ENCODE data around the gene UBR4. TPM values are rescaled to one million over a fixed set of nuclear protein-coding genes. Genes with fewer than 3 reads are reported as not detected.

UBR4 gene
- polyA plus RNA-seq, 2 of the 4 experiments (the other 2 are of a cell fraction) = 55.8 to 74.3 TPM

DNA sequence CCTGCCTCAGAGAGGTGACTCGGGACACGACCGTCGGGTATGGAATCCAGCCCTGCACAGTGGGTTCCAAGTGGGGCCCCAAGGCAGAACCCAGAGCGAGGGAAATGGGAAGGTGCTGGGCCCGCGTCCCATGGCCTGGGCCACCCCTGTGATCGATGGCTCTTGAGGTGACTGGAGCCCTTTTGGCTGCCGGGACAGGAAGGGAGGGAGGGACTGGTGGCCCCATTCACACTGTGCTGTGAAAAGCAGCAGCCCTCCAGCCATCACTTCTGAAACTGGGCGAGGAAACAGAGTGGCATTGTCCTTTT lies 143.2 kb downstream of the UBR4 start:
- no peak overlapping the region for H3K4me3 ChIP-seq
- peaks cover 34% of the 10 kb centered on the region for H3K4me1 ChIP-seq
- ATAC-seq (peak in 1 of 2 experiments; percentile 22; a peak in 3 of 6 replicates), DNase-seq (ENCODE audit: low read depth in 1 of 2, low spot score in 1 of 2) (no peak), FAIRE-seq (no peak)
- TF ChIP-seq, protein P1, sequence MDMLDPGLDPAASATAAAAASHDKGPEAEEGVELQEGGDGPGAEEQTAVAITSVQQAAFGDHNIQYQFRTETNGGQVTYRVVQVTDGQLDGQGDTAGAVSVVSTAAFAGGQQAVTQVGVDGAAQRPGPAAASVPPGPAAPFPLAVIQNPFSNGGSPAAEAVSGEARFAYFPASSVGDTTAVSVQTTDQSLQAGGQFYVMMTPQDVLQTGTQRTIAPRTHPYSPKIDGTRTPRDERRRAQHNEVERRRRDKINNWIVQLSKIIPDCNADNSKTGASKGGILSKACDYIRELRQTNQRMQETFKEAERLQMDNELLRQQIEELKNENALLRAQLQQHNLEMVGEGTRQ (IDR thresholded peaks at IDR 0.05) = no peak
- TF ChIP-seq EHMT2 (IDR thresholded peaks at IDR 0.05; ENCODE audit: low read depth) = no peak
- no peak for TF ChIP-seq ZFP36 (IDR thresholded peaks at IDR 0.05; ENCODE audit: borderline replicate concordance, partially characterized antibody)
- no peak for TF ChIP-seq FOXS1 (CRISPR knock-in tag; IDR thresholded peaks at IDR 0.05)
- no peak for TF ChIP-seq ESRRA (IDR thresholded peaks at IDR 0.05; ENCODE audit: borderline replicate concordance, low read length)
- TF ChIP-seq, protein P2, sequence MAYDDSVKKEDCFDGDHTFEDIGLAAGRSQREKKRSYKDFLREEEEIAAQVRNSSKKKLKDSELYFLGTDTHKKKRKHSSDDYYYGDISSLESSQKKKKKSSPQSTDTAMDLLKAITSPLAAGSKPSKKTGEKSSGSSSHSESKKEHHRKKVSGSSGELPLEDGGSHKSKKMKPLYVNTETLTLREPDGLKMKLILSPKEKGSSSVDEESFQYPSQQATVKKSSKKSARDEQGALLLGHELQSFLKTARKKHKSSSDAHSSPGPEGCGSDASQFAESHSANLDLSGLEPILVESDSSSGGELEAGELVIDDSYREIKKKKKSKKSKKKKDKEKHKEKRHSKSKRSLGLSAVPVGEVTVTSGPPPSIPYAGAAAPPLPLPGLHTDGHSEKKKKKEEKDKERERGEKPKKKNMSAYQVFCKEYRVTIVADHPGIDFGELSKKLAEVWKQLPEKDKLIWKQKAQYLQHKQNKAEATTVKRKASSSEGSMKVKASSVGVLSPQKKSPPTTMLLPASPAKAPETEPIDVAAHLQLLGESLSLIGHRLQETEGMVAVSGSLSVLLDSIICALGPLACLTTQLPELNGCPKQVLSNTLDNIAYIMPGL (CRISPR knock-in tag; IDR thresholded peaks at IDR 0.05; ENCODE audit: borderline replicate concordance) = no peak
- no peak for TF ChIP-seq HDAC2 (IDR thresholded peaks at IDR 0.05)
- no peak for TF ChIP-seq NR3C1 (IDR thresholded peaks at IDR 0.05)
- no peak for TF ChIP-seq POLR2A (IDR thresholded peaks at IDR 0.05; ENCODE audit: low read length)
- TF ChIP-seq TFCP2L1 (CRISPR knock-in tag; IDR thresholded peaks at IDR 0.05) = no peak
- no peak for TF ChIP-seq FOSL2 (IDR thresholded peaks at IDR 0.05)
- no peak for TF ChIP-seq FOSL2 (CRISPR knock-in tag; IDR thresholded peaks at IDR 0.05)
- TF ChIP-seq MYC (IDR thresholded peaks at IDR 0.05; ENCODE audit: borderline replicate concordance, low read length) = no peak
- TF ChIP-seq, protein P3, sequence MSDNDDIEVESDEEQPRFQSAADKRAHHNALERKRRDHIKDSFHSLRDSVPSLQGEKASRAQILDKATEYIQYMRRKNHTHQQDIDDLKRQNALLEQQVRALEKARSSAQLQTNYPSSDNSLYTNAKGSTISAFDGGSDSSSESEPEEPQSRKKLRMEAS (IDR thresholded peaks at IDR 0.05) = no peak
- TF ChIP-seq POLR2AphosphoS2 (conservative IDR thresholded peaks at IDR 0.05; ENCODE audit: low read length) = no peak
- TF ChIP-seq JUNB (IDR thresholded peaks at IDR 0.05) = no peak
- no peaks in the 10 kb centered on the region for H3K9me3 ChIP-seq
- 100% methylated on average over 1 of the region's 10 CpGs for WGBS (ENCODE audit: missing lambda C conversion rate)
- peak overlapping the region; percentile 80 to 89 for H3K27ac ChIP-seq
- H3K4me2 ChIP-seq = peak overlapping the region; percentile 53
- CTCF ChIA-PET = interaction anchor here (4.0 kb wide), 1 partner anchor 54 kb away, joined by 14 read pairs; no protein-coding TSS in a partner anchor
- POLR2A ChIA-PET = interaction anchor here (1.1 kb wide), 1 partner anchor 55 kb away, joined by 3 read pairs; no protein-coding TSS in a partner anchor

DNA sequence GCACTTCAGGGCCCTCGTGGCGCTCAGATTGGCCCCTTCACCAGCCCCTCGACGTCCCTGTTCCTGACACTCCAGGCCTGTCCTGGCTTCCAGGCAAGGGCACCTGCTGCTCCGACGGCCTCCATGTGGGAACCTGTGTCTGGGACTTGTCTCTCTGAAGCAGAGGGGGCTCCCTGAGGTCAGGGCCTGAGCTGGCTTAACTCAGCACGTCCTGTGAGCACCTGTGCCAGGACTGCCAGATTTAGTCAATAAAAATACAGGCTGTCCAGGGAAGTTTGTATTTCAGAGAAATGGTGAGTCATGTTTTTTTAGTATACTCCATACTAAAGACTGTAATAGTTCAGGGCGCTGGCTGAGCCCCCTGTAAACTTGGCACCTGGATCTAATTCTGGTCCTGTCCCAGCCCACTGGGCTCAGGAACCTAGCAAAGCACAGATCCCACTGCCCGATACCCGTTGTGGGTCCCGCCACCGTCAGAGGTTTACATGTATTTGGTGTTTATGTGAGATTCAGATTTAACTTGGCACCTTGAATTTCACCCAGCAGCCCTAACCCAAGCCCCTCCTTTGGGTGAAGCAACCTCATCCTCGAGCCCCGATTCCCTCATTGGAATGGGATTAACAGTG lies 143.7 kb downstream of the UBR4 start:
- Histone ChIP-seq H3K4me1 (peaks cover 34% of the 10 kb centered on the region), H3K9me3 (no peaks in the 10 kb centered on the region), H3K27ac (peak overlapping the region; percentile 80 to 89), H3K4me2 (peak overlapping the region; percentile 53), H3K4me3 (no peak overlapping the region)
- DNase-seq (ENCODE audit: low read depth in 1 of 2, low spot score in 1 of 2) (no peak), ATAC-seq (peak; percentile 21 to 38; a peak in 3 of 6 replicates), FAIRE-seq (no peak)
- 53% methylated on average over 7 of the region's 14 CpGs for WGBS (ENCODE audit: missing lambda C conversion rate)
- ChIA-PET CTCF (interaction anchor here (2.7 to 4.0 kb wide), 2 partner anchors 53 to 159 kb away, joined by 5 to 14 read pairs; no protein-coding TSS in a partner anchor), POLR2A (interaction anchor here (1.1 kb wide), 1 partner anchor 55 kb away, joined by 3 read pairs; no protein-coding TSS in a partner anchor)
- TF ChIP-seq CBX8 (IDR thresholded peaks at IDR 0.05) (no peak), HDAC2 (IDR thresholded peaks at IDR 0.05) (no peak), MAFK (IDR thresholded peaks at IDR 0.05; ENCODE audit: partially characterized antibody) (peak; percentile 46), FOSL2 (IDR thresholded peaks at IDR 0.05) (no peak), FOSL2 (CRISPR knock-in tag; IDR thresholded peaks at IDR 0.05) (peak; percentile 61)

DNA sequence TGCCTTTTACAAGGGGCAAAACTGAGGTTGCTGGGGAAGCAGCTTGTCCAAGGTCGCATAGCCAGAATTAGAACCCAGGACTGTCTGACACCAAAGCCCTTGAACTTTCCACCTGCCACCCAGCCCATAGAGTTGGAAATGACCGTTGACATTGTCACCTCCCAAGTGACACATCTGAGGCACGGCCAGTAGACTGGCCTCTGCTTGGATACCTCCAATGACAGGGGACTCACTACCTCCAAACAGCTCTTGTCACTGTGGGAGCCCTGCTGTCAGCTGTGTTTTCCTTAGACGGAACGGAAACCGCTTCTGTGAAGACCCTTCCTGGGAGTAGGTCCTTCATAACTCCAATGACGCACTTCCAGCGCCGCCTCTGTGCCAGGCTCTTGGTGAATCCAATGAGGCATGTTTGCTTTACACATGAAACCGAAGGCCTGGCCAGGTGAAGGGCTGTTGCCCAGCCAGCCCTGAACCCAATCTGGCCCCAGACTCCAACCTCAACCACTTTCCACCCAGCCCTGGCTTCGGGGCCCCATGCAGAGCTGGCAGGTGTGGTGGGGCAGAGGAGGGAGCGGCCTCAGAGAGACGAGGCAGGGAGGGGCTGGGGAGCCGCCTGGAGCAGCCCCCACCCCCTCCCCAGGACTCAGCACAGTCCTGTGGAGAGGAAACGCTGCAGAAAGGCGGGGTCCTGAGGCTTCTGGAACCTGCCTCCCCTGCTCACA lies 144.4 kb downstream of the UBR4 start:
- ChIA-PET POLR2A (no interaction called here), CTCF (interaction anchor here (2.7 kb wide), 1 partner anchor 158 kb away, joined by 5 read pairs; no protein-coding TSS in a partner anchor)
- FAIRE-seq (no peak), ATAC-seq (no peak; a peak in 1 of 6 replicates), DNase-seq (ENCODE audit: low read depth in 1 of 2, low spot score in 1 of 2) (no peak)
- 83% methylated on average over 8 of the region's 16 CpGs for WGBS (ENCODE audit: missing lambda C conversion rate)
- Histone ChIP-seq H3K27ac (peak overlapping the region; percentile 80 to 89), H3K4me3 (no peak overlapping the region), H3K4me2 (peak overlapping the region; percentile 53; the same call in 2 of the 3 replicates), H3K4me1 (peaks cover 34% of the 10 kb centered on the region), H3K9me3 (no peaks in the 10 kb centered on the region)
- TF ChIP-seq EHMT2 (IDR thresholded peaks at IDR 0.05; ENCODE audit: low read depth) (no peak), ZC3H11A (IDR thresholded peaks at IDR 0.05) (no peak), CEBPB (IDR thresholded peaks at IDR 0.05) (no peak)
